ENCODE data around the gene CHTOP.

Gene CHTOP

DNA sequence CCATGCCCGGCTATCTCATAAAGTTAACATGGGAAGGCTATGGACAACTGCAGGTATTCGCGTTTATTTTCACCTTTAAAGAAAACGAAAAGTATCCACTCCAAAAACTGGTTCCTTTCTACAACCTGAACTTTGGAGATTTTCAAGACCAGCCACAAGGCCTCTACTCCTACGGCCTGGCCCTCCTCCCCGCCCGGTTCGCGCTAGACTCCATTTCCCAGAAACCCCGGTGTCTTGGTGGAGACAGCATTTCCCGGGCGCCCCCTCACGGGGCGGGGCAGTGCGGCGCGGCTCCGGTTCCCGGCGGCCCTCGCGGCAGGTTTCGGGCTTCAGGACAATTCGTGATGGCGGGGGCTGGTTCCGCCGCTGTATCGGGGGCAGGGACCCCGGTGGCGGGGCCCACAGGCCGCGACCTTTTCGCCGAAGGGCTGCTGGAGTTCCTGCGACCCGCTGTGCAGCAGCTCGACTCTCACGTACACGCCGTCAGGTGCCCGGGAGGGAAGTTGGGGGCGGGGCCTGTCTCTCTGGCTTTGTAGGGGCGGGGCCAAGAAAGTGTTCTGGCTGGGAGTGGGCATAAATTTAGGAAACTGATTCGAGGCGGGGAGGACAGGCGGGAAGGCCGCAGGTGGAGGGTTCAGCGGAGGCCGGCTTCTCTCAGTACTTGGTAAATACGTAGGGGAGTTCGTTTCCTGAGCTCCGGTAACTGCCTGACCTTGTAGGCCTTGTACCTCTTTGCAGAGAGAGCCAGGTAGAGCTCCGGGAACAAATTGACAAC is 24.7 kb downstream of the CHTOP start, which contains the start of gene SNAPIN:
TSS of gene SNAPIN (plus strand) at position 304 of the 775 bp plus-strand sequence. CDS start at position 345, 41 bp downstream.
- in situ Hi-C loops (cut with MboI; ENCODE audit: low sequenced_read_pairs) = loop anchor here (25.0 kb wide), 1 partner anchor 329 kb away; the partner anchor contains the start of genes JTB, RAB13 and RPS27

DNA sequence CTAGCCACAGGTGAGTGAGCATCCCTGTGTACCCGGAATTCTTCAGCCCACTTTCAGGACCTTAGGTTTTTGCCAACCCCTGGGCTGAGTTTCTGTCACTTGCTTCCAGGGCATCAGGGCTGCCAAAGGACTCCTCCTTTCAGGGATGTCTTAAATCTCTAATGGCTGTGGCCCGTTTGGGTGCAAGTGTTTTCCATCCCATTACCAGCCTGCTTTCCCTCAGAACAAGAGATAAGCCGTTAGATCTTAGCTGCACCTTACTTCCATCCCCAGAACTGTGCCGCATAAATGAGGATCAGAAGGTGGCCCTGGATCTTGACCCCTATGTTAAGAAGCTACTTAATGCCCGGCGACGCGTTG is 25.3 kb downstream of the CHTOP start:
- in situ Hi-C loops (cut with MboI; ENCODE audit: low sequenced_read_pairs) = loop anchor here (25.0 kb wide), 1 partner anchor 328 kb away; the partner anchor contains the start of genes JTB, RAB13 and RPS27

DNA sequence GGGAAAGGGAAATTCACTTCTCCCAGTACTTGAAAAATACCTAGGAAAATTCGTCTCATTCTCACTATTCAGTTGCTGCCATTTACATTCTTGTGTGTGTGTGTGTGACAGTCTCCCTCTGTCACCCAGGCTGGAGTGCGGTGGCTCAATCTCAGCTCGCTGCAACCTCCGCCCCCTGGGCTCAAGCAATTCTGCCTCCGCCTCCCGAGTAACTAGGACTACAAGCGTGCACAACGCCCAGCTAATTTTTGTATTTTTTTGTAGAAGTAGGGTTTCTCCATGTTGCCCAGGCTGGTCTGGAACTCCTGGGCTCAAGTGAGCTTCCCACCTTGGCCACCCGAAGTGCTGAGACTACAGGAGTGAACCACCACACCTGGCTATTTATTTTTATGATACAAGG is 25.8 kb downstream of the CHTOP start:
- in situ Hi-C loops (cut with MboI; ENCODE audit: low sequenced_read_pairs) = loop anchor here (25.0 kb wide), 1 partner anchor 328 kb away; the partner anchor contains the start of genes JTB, RAB13 and RPS27

DNA sequence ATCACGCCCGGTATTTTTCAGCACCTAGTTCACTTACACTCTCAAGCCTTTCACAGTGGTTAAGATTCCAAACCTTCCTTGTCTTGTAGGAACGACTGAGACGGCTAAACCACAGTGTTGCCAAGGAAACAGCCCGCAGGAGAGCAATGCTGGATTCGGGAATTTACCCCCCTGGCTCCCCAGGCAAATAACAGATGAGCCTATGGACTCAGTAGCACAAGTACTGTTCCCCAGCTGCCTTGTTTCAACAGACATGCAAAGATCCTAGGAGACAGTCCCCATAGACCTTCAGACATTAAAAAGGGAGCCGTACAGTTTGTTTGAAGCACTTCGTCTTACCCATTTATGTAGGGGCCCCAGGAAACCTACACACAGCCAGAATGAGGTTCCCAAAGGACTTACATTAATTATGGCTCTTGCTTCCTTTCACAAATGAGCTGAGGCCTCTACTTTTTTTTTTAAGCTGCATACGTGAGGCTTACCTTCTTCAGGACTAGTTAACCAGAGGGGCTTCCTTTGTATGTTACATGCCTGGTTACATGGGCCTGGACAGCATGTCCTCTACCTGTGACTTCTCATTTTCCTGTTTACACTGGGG is 27.3 kb downstream of the CHTOP start:
- in situ Hi-C loops (cut with MboI; ENCODE audit: low sequenced_read_pairs) = loop anchor here (25.0 kb wide), 1 partner anchor 326 kb away; the partner anchor contains the start of genes JTB, RAB13 and RPS27

DNA sequence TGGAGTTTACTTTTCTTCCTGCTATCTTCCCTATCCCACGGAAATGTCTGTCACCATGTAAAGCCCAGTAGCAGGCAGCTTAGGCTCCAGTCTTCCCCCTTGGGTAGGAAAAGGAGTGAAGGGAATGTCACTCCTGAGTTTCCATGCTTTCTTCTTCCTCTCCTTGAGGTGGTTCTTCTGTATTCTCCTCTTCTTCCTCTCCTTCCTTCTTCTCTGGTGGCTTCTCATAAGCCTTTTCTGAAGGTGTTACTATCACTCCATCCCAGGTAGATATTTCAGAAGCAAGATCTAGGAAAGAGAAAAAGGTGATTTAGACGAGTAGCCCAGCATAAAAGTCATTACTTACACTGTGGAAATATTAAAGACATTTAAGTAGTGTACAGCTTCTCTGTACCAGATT is 28.4 kb downstream of the CHTOP start:
- in situ Hi-C loops (cut with MboI; ENCODE audit: low sequenced_read_pairs) = loop anchor here (25.0 kb wide), 1 partner anchor 325 kb away; the partner anchor contains the start of genes JTB, RAB13 and RPS27

DNA sequence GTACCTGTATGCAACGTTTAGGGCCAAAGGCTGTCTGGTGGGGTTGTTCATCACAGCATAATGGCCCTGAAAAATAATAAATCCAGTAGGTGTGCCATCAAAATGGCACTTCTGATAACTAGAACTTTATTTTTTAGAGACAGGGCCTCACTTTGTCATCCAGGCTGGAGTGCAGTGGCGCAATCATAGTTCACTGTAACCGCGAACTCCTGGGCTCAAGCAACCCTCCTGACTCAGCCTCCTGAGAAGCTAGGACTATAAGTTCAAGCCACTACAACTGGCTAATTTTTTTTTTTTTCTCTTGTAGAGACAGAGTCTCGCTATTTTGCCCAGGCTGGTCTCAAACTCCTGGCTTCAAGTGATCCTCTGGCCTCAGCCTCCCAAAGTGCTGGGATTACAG is 29.3 kb downstream of the CHTOP start:
- in situ Hi-C loops (cut with MboI; ENCODE audit: low sequenced_read_pairs) = loop anchor here (25.0 kb wide), 1 partner anchor 324 kb away; the partner anchor contains the start of genes JTB, RAB13 and RPS27

DNA sequence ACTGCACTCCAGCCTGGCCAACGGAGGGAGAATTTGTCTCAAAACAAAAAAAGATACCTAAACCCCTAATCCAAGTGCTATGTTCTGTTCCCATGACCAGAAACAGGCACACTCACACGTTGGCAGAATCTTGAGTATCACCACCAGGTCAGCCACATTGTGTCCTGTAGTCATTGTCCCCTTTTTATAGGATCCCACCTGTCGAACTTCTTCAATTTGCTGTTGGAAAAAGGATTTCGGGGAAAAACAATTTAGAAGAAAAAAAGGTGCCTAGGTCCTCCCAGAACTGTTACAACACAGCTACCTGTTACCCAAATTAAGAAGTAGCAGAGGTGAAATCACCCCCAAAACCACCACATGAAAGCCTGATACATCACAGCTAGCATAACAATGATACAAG is 33.6 kb downstream of the CHTOP start:
- in situ Hi-C loops (cut with MboI; ENCODE audit: low sequenced_read_pairs) = loop anchor here (25.0 kb wide), 1 partner anchor 320 kb away; the partner anchor contains the start of genes JTB, RAB13 and RPS27

DNA sequence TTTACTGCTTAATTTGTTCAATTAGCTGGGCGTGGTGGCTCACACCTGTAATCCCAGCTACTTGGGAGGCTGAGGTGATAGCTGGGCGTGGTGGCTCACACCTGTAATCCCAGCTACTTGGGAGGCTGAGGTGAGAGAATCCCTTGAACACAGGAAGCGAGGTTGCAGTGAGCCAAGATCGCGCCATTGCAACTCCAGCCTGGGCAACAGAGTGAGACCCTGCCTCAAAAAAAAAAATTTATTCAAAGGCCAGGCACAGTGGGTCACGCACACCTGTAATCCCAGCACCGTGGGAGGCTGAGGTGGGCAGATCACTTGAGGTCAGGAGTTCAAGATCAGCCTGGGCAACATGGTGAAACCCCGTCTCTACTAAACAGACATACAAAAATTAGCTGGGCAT is 34.8 kb downstream of the CHTOP start:
- in situ Hi-C loops (cut with MboI; ENCODE audit: low sequenced_read_pairs) = loop anchor here (25.0 kb wide), 1 partner anchor 319 kb away; the partner anchor contains the start of genes JTB, RAB13 and RPS27

DNA sequence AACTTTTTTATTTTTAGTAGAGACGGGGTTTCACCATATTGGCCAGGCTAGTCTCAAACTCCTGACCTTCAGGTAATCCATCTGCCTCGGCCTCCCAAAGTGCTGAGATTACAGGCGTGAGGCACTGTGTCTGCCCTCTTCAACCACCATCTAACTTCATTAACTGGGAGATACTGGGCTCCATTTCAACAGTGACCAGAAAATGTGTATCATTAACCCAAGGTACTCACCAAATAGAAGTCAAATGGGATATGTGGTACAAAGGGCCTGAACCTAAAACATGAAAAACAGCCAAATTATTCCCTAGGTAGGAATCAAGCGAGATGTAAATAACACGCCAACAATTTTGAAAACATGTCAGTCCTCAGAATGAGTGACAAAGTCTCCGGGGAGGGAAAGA is 35.7 kb downstream of the CHTOP start:
- in situ Hi-C loops (cut with MboI; ENCODE audit: low sequenced_read_pairs) = loop anchor here (25.0 kb wide), 1 partner anchor 318 kb away; the partner anchor contains the start of genes JTB, RAB13 and RPS27

DNA sequence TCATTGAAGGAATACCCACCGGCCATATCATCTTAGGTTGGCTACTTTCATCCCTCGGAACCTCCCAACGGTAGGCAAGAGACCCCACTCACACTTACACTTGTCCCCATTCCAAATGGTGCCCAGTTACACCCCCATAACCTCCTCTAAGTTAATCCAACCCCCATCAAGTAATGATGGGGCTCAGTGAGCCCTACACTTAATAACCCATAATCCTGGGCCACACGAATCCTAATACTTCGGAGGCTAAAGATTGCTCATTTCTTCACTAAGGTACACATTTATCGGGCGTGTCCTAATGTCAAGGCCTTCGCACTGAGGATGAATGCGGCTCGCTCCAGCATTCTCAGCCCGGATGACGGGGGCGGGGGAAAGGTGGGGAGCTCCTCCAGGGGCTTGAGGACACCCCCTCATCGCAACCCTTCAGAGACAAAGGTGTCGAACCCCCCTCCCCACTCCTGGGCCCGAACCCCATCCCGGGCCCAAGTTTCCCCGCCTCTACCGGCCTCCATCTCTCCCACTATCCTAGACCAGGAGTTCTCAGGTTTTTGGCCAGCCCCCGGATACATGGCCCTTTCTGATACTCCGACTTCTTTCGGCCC is 36.5 kb downstream of the CHTOP start:
- in situ Hi-C loops (cut with MboI; ENCODE audit: low sequenced_read_pairs) = loop anchor here (25.0 kb wide), 1 partner anchor 317 kb away; the partner anchor contains the start of genes JTB, RAB13 and RPS27

DNA sequence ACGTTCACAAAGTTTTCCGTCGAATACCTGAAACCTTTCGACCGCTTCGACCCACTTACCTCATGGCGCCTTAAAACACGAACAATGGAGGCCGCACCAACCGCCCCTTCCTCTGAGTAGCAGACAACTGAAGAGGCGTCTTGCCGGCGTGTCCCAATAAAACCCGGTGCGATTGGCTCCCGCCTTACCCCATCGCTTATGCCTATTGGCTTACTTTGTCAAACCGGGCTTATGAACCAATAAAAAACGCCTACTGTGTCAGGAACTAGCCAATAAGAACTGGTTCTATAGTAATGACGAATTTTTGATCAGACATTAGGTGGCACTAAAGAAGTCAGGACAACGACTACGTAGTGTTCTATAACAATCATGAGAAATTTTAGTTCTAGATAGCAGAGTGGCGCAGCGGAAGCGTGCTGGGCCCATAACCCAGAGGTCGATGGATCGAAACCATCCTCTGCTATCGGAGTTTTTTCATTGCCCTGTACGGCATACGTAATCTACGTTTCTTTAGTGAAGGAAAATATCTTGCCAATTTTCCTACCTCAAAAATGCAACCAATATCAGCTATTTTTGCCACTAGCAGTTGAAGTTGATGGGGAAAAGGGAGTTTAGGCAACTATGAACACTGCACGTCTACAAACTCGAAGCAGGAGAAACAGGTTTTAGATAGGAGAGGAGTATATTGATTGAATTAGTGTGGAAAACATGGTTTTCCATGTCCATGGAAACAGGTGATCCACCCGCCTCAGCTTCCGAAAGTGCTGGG is 37.2 kb downstream of the CHTOP start, which contains the start of gene ILF2:
TSS of gene ILF2 (minus strand) at position 135 of the 769 bp plus-strand sequence. CDS start at position 64, 71 bp downstream.
- in situ Hi-C loops (cut with MboI; ENCODE audit: low sequenced_read_pairs) = loop anchor here (25.0 kb wide), 1 partner anchor 316 kb away; the partner anchor contains the start of genes JTB, RAB13 and RPS27

DNA sequence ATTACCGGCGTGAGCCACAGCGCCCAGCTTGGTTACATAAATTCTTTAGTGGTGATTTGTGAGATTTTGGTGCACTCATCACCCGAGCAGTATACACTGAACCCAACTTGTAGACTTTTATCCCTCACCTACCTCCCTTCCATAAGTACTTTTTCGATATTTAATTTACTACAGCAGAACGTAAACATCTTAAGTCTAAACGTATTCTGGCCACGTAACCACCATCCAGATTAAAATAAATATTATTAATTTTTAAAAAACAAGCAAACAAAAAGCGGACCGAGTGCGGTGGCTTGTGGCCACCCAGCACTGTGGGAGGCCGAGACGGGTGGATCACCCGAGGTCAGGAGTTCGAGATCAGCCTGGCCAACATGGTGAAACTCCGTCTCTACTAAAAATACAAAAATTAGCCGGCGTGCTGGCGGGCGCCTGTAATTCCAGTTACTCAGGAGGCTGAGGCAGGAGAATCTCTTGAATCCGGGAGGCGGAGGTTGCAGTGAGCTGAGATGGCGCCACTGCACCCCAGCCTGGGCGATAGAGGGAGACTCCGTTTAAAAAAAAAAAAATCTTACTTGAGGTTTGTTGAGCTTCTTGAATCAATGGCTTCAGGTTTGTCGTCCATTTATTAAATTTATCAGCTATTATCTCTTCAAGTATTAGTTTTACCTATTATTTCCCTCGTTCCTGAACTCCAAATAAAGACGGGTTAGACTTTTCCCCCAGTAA is 37.9 kb downstream of the CHTOP start:
- in situ Hi-C loops (cut with MboI; ENCODE audit: low sequenced_read_pairs) = loop anchor here (25.0 kb wide), 1 partner anchor 316 kb away; the partner anchor contains the start of genes JTB, RAB13 and RPS27

DNA sequence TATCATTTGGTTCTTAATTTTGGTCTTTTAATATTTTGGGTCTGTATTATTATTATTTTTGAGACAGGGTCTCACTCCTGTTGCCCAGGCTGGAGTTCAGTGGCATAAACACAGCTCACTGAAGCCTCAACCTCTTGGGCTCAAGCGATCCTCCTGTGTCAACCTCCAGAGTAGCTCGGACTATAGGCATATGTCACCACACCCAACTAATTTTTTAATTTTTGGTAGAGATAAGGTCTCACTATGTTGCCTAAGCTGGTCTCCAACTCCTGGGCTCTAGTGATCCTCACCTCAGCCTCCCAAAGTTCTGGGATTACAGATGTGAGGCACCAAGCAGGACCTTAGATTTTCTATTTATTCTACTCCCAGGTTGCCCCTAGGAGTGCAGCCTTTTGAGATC is 39.6 kb downstream of the CHTOP start:
- in situ Hi-C loops (cut with MboI; ENCODE audit: low sequenced_read_pairs) = loop anchor here (25.0 kb wide), 1 partner anchor 314 kb away; the partner anchor contains the start of genes JTB, RAB13 and RPS27

DNA sequence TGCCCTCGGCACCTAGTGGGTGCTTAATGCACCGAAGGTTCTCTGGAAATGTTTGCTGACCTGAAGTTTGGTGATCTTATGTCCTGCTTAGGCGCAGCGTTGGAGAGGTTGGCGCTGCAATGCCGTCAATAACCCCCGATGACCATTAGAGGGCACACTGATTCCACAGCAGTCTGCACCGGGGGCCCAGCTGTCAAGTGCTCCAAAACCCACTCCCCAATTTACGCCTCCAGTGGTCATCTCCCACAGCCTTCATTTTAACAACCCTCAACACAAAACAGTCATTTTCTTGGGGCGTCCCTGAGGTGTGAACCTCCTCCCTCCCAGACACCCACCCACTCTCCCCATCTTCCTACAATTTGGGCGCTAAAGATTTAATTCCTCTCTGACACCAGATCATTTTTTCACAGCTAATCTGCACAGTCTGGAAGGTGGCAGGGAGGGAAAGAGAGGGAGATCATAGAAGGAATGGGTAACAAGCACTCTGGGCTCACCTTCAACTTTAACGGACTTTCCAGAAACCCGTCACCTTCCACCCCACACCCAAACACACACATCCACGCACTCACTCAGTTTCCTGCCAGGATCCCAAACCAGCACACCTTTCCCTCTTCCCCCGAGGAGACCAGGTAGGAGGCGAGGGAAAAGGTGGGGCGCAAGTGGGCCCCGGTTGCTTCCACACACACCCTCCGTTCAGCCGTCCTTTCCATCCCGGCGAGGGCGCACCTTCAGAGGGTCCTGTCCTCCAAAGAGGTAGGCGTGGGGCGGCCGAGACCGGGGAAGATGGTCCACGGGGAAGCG is 44.1 kb downstream of the CHTOP start:
- in situ Hi-C loops (cut with MboI; ENCODE audit: low sequenced_read_pairs) = no loop called here

DNA sequence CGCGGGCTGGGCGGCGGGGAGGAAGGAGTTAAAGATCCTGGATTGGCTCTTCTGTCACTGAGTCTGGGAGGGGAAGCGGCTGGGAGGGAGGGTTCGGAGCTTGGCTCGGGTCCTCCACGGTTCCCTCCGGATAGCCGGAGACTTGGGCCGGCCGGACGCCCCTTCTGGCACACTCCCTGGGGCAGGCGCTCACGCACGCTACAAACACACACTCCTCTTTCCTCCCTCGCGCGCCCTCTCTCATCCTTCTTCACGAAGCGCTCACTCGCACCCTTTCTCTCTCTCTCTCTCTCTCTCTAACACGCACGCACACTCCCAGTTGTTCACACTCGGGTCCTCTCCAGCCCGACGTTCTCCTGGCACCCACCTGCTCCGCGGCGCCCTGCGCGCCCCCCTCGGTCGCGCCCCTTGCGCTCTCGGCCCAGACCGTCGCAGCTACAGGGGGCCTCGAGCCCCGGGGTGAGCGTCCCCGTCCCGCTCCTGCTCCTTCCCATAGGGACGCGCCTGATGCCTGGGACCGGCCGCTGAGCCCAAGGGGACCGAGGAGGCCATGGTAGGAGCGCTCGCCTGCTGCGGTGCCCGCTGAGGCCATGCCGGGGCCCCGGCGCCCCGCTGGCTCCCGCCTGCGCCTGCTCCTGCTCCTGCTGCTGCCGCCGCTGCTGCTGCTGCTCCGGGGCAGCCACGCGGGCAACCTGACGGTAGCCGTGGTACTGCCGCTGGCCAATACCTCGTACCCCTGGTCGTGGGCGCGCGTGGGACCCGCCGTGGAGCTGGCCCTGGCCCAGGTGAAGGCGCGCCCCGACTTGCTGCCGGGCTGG is 44.9 kb downstream of the CHTOP start, which contains the start of gene NPR1:
TSS of gene NPR1 (plus strand) at position 170 of the 818 bp plus-strand sequence. CDS start at position 591, 421 bp downstream.
- in situ Hi-C loops (cut with MboI; ENCODE audit: low sequenced_read_pairs) = no loop called here

DNA sequence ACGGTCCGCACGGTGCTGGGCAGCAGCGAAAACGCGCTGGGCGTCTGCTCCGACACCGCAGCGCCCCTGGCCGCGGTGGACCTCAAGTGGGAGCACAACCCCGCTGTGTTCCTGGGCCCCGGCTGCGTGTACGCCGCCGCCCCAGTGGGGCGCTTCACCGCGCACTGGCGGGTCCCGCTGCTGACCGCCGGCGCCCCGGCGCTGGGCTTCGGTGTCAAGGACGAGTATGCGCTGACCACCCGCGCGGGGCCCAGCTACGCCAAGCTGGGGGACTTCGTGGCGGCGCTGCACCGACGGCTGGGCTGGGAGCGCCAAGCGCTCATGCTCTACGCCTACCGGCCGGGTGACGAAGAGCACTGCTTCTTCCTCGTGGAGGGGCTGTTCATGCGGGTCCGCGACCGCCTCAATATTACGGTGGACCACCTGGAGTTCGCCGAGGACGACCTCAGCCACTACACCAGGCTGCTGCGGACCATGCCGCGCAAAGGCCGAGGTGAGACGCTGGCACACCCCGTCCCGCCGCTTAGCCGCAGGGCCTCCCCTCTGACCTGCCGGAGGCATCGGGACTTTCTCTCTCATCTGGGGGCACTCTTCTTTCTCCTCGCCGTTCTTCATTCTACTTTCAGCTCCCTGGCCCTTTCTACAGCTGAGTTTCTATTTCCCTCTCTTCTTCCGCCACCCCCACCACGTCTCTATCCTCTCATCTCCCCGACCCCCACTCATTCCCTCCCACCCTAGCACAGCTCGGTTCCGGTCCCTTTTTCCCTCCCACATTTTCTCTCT is 45.7 kb downstream of the CHTOP start:
- in situ Hi-C loops (cut with MboI; ENCODE audit: low sequenced_read_pairs) = no loop called here

DNA sequence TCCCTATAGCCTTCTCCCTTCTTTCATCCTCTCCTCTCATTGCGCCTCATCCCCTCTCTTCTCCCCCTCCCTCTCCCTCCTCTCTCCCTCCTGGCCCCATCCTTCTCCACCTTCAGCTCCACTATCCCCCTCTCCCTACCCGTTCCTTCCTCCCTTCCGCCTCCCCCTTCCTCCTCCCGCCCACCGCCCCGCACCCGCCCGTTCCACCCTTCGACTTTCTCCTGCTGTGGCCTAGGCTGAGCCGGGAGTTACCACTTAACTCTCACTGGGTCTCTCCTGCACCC is 46.2 kb downstream of the CHTOP start:
- in situ Hi-C loops (cut with MboI; ENCODE audit: low sequenced_read_pairs) = no loop called here
